Fibroblast of lung (primary cell): ENCODE data around the gene SLF1. TPM values are rescaled to one million over a fixed set of nuclear protein-coding genes. Genes with fewer than 3 reads are reported as not detected.
A peak's percentile ranks its signal among the peaks of the same experiment; 100 is the strongest.

Source experiments
- DNase-seq, 2 donors: peaks; one replicate each; pipeline versions ENCODE4 v3.0.0 to v3.0.0-alpha.2; 2010; ENCODE audit warnings: low read depth in 2 of 2
- H2AFZ ChIP-seq: 2 replicates; pipeline ENCODE4 v1.5.1; 2012; ENCODE audit warnings: low read length, control low read depth, inconsistent platforms
- H3K27ac ChIP-seq: 2 replicates; pipeline ENCODE4 v1.5.1; 2011; ENCODE audit warnings: low read length, control low read depth; ENCODE audit not compliant: insufficient read depth
- H3K27me3 ChIP-seq: 2 replicates; pipeline ENCODE4 v1.5.1; 2011; ENCODE audit warnings: mild to moderate bottlenecking, low read length; ENCODE audit not compliant: control insufficient read depth, insufficient read depth
- H3K36me3 ChIP-seq: 2 replicates; pipeline ENCODE4 v1.5.1; 2011; ENCODE audit warnings: low read length; ENCODE audit not compliant: control insufficient read depth, insufficient read depth
- H3K4me1 ChIP-seq: 2 replicates; pipeline ENCODE4 v1.5.1; 2011; ENCODE audit warnings: low read length; ENCODE audit not compliant: control insufficient read depth, insufficient read depth; ENCODE audit errors: extremely low read depth
- H3K4me2 ChIP-seq: 2 replicates; pipeline ENCODE4 v1.5.1; 2011; ENCODE audit warnings: low read length, control low read depth; ENCODE audit not compliant: insufficient read depth; ENCODE audit errors: extremely low read depth
- H3K4me3 ChIP-seq, 4 experiments: fragments of 200-600 bp in 1 of 4; sonication (generic) in 1 of 4; replicated peaks in 1 of 4; 2 replicates each; pipeline ENCODE4 v1.5.1; 2011 to 2016; ENCODE audit warnings: low read length in 4 of 4, low read depth in 3 of 4, mild to moderate bottlenecking in 3 of 4, control low read depth in 2 of 4, inconsistent platforms in 1 of 4, mixed read lengths in 1 of 4; ENCODE audit not compliant: insufficient read depth in 1 of 4; ENCODE audit errors: control extremely low read depth in 1 of 4
- H3K79me2 ChIP-seq: 2 replicates; pipeline ENCODE4 v1.5.1; 2012; ENCODE audit warnings: mild to moderate bottlenecking, low read length, inconsistent platforms; ENCODE audit not compliant: control insufficient read depth, insufficient read depth
- H3K9ac ChIP-seq: 2 replicates; pipeline ENCODE4 v1.5.1; 2011; ENCODE audit warnings: mild to moderate bottlenecking, low read length, control low read depth; ENCODE audit not compliant: insufficient read depth
- H3K9me3 ChIP-seq: 2 replicates; pipeline ENCODE4 v1.5.1; 2012; ENCODE audit warnings: low read depth, low read length; ENCODE audit not compliant: control insufficient read depth, insufficient read depth
- H4K20me1 ChIP-seq: 2 replicates; pipeline ENCODE4 v1.5.1; 2011; ENCODE audit warnings: low read length; ENCODE audit not compliant: control insufficient read depth, insufficient read depth; ENCODE audit errors: extremely low read depth
- EZH2 ChIP-seq: IDR thresholded peaks from 2 replicates; pipeline ENCODE4 v1.5.1; 2012; ENCODE audit warnings: low read length, control low read depth, mild to moderate bottlenecking; ENCODE audit errors: missing control alignments
- polyA plus RNA-seq, 2 donors: library from polyadenylated mRNA; depleted of rRNA in 1 of 2; stranded (reverse) in 1 of 2; unstranded in 1 of 2; fragments of >200 nt; gene quantifications; 2 replicates each; pipeline ENCODE4 v1.2.1, GENCODE V29; 2011 to 2012; ENCODE audit warnings: missing spikeins in 1 of 2
- total RNA-seq: library from RNA; depleted of rRNA; stranded (reverse); fragments of >200 nt; gene quantifications from 2 replicates; pipeline ENCODE4 v1.2.1, GENCODE V29; 2014
- TF ChIP-seq, protein P1 (sequence below), 2 donors: IDR thresholded peaks in 1 of 2; conservative IDR thresholded peaks in 1 of 2; 1 replicate in 1 of 2; 2 replicates in 1 of 2; pipeline ENCODE4 v1.5.1; 2011 to 2012; ENCODE audit warnings: low read length in 2 of 2, control low read depth in 1 of 2, inconsistent platforms in 1 of 2, low read depth in 1 of 2, mild to moderate bottlenecking in 1 of 2

SLF1 gene
- total and polyA plus RNA-seq, 2 donors (not counting 1 experiment from before 2014, with no cell fraction given), result 3.1 to 4.5 TPM

GRCh38 chr5:94670726-94671125 lies 52.3 kb downstream of the SLF1 start:
- Histone ChIP-seq H3K79me2 (no peaks in the 10 kb centered on the region), H3K4me2 (no peak overlapping the region), H3K27me3 (no peaks in the 10 kb centered on the region), H3K4me1 (no peaks in the 10 kb centered on the region), H3K9ac (no peak overlapping the region), H4K20me1 (no peaks in the 10 kb centered on the region), H3K4me3 (no peak overlapping the region), H2AFZ (no peak overlapping the region), H3K27ac (no peak overlapping the region), H3K9me3 (no peaks in the 10 kb centered on the region), H3K36me3 (no peaks in the 10 kb centered on the region)
- DNase-seq, result peak; percentile 17 to 40
- TF ChIP-seq EZH2, result no peak
- TF ChIP-seq, protein P1, sequence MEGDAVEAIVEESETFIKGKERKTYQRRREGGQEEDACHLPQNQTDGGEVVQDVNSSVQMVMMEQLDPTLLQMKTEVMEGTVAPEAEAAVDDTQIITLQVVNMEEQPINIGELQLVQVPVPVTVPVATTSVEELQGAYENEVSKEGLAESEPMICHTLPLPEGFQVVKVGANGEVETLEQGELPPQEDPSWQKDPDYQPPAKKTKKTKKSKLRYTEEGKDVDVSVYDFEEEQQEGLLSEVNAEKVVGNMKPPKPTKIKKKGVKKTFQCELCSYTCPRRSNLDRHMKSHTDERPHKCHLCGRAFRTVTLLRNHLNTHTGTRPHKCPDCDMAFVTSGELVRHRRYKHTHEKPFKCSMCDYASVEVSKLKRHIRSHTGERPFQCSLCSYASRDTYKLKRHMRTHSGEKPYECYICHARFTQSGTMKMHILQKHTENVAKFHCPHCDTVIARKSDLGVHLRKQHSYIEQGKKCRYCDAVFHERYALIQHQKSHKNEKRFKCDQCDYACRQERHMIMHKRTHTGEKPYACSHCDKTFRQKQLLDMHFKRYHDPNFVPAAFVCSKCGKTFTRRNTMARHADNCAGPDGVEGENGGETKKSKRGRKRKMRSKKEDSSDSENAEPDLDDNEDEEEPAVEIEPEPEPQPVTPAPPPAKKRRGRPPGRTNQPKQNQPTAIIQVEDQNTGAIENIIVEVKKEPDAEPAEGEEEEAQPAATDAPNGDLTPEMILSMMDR (conservative IDR thresholded peaks at IDR 0.05 in 1 of 2, IDR thresholded peaks at IDR 0.05 in 1 of 2; ENCODE audit: low read depth in 1 of 2, low read length in 2 of 2), result no peak

GRCh38 chr5:94672746-94673145 lies 54.3 kb downstream of the SLF1 start:
- no peak overlapping the region for H3K4me3 ChIP-seq
- TF ChIP-seq, protein P1 (conservative IDR thresholded peaks at IDR 0.05 in 1 of 2, IDR thresholded peaks at IDR 0.05 in 1 of 2; ENCODE audit: low read depth in 1 of 2, low read length in 2 of 2), result no peak
- no peak for TF ChIP-seq EZH2

DNA sequence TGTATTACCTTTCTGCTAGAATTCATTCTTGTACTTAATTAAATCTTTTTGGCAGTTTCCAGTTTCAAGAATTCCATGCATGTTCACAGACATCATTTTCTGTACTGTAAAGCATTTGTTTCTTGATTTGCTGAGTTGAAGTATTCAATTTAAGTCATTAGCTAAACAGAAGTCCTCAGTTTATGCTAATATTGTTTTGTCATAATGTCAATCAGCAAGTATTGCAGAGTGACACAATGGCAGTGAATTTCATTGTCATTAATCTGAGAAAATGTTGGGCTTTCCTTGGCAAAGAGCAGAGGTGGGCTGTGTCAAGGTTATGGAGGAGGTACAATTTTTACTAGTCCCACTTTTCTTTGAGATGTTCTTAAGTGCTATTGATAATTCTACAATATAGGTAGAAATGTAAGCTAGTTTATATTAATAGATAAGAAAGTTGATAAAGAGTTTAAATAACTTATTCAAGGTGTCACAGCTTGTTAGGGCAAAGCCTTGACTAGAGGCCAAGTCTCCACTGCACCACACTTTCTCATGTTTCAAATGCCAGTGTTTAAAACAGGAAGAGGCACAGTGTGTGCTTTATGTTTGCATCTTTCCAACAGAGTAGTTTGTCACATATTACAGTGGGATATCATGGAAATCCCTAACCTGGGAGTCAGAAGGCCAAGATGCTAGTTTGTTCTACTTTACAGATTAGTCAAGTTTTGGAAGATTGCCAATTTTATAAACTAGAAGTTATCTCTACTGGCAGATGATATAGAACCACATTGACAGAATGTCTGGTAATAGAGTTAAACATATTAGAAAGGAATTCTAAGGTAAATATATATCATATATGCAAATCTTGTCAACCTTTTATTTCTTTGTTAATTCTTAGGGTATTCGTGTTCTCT lies 56.3 kb downstream of the SLF1 start:
- H3K79me2 ChIP-seq, result no peaks in the 10 kb centered on the region
- no peaks in the 10 kb centered on the region for H3K4me1 ChIP-seq
- no peaks in the 10 kb centered on the region for H3K27me3 ChIP-seq
- no peaks in the 10 kb centered on the region for H3K36me3 ChIP-seq
- H3K9me3 ChIP-seq, result no peaks in the 10 kb centered on the region
- no peaks in the 10 kb centered on the region for H4K20me1 ChIP-seq
- no peak overlapping the region for H3K9ac ChIP-seq
- H3K4me2 ChIP-seq, result no peak overlapping the region
- H3K4me3 ChIP-seq, result no peak overlapping the region
- TF ChIP-seq, protein P1 (conservative IDR thresholded peaks at IDR 0.05 in 1 of 2, IDR thresholded peaks at IDR 0.05 in 1 of 2; ENCODE audit: low read depth in 1 of 2, low read length in 2 of 2), result no peak
- no peak for TF ChIP-seq EZH2
- DNase-seq, result peak; percentile 14 to 24
- H3K27ac ChIP-seq, result no peak overlapping the region
- no peak overlapping the region for H2AFZ ChIP-seq

More at GRCh38 chr5:94672746-94673145, 54.3 kb downstream of the SLF1 start:
- H4K20me1 ChIP-seq, result no peaks in the 10 kb centered on the region
- H3K27ac ChIP-seq, result no peak overlapping the region
- H2AFZ ChIP-seq, result no peak overlapping the region
- no peaks in the 10 kb centered on the region for H3K27me3 ChIP-seq
- H3K4me2 ChIP-seq, result no peak overlapping the region
- H3K36me3 ChIP-seq, result no peaks in the 10 kb centered on the region
- no peaks in the 10 kb centered on the region for H3K4me1 ChIP-seq
- DNase-seq, result no peak
- no peaks in the 10 kb centered on the region for H3K79me2 ChIP-seq
- no peak overlapping the region for H3K9ac ChIP-seq
- no peaks in the 10 kb centered on the region for H3K9me3 ChIP-seq
